ENCODE data around the gene WT1. TPM values are rescaled to one million over a fixed set of nuclear protein-coding genes. Genes with fewer than 3 reads are reported as not detected.

The WT1 gene
- total and polyA plus RNA-seq, 2 of the 4 experiments (the other 2 are of a cell fraction), result not detected

- Histone ChIP-seq H3K4me1 (ENCODE audit: control insufficient read depth, insufficient read depth, low read length) (no peaks in the 10 kb centered on the region), H4K5ac (ENCODE audit: low read depth, low read length) (no peak overlapping the region), H3K4me3 (ENCODE audit: insufficient read depth, low read depth, low read length) (no peak overlapping the region), H4K8ac (ENCODE audit: low read depth in 2 of 2, low read length in 2 of 2) (no peak overlapping the region), H3K4ac (ENCODE audit: low read depth, low read length) (no peak overlapping the region), H3K4me2 (ENCODE audit: low read depth, low read length) (no peak overlapping the region), H3K79me1 (ENCODE audit: low read depth in 1 of 2, low read length in 2 of 2) (no peaks in the 10 kb centered on the region), H3K23ac (ENCODE audit: low read depth, low read length) (no peak overlapping the region), H2BK5ac (ENCODE audit: low read depth, low read length, poor library complexity, severe bottlenecking) (no peak overlapping the region), H2AK5ac (ENCODE audit: low read depth, low read length) (no peak overlapping the region), H4K91ac (ENCODE audit: insufficient read depth, low read depth, low read length) (no peak overlapping the region), H2AFZ (replicated peaks; ENCODE audit: low read length, poor library complexity) (peak overlapping the region; percentile 4), H2BK15ac (ENCODE audit: low read depth, low read length) (no peak overlapping the region), H3K18ac (ENCODE audit: low read depth, low read length) (no peak overlapping the region), H3K9me1 (ENCODE audit: insufficient read depth, low read length) (no peaks in the 10 kb centered on the region; the same call in 1 of the 2 replicates), H2BK20ac (ENCODE audit: low read depth, low read length) (no peak overlapping the region), H3K14ac (replicated peaks; ENCODE audit: low read depth, low read length) (no peak overlapping the region), H3K27me3 (ENCODE audit: control insufficient read depth, insufficient read depth, low read length) (peaks cover 95% of the 10 kb centered on the region), H3K56ac (ENCODE audit: extremely low read depth, insufficient read depth, low read length) (no peak overlapping the region), H2AK9ac (replicated peaks; ENCODE audit: low read depth, low read length, poor library complexity) (no peak overlapping the region), H3K9me3 (ENCODE audit: control insufficient read depth, insufficient read depth, low read length) (peaks cover 11% of the 10 kb centered on the region), H2BK120ac (ENCODE audit: low read depth, low read length) (no peak overlapping the region), H4K20me1 (ENCODE audit: insufficient read depth, low read length) (no peaks in the 10 kb centered on the region; the same call in 1 of the 2 replicates), H3K9ac (ENCODE audit: low read depth, low read length) (no peak overlapping the region), H3K27ac (ENCODE audit: insufficient read depth, low read length) (no peak overlapping the region), H3K36me3 (ENCODE audit: control insufficient read depth, insufficient read depth, low read length) (no peaks in the 10 kb centered on the region)
- ChIA-PET POLR2A (ENCODE audit: unreplicated experiment) (no interaction called here), CTCF (no interaction called here)
- intact Hi-C loops (cut with micrococcal nuclease), result no loop called here
- ATAC-seq (ENCODE audit: low read depth) (no peak), DNase-seq (no peak)
- no TSS peak for BruUV-seq (replicated peaks)
- 3% methylated on average over 16 of the region's 25 CpGs; no CpG with 5 or more reads in 1 of the 2 experiments for WGBS, 2 experiments (ENCODE audit: extremely low coverage in 2 of 2, insufficient read length in 1 of 2)
- in situ Hi-C loops (cut with MboI; ENCODE audit: low sequenced_read_pairs), result no loop called here
- TF ChIP-seq CEBPB (IDR thresholded peaks at IDR 0.05; ENCODE audit: low read depth, low read length) (no peak), RCOR1 (IDR thresholded peaks at IDR 0.05; ENCODE audit: insufficient replicate concordance, low read length) (no peak), MAFK (IDR thresholded peaks at IDR 0.05; ENCODE audit: low read depth, low read length) (no peak), MXI1 (IDR thresholded peaks at IDR 0.05; ENCODE audit: borderline replicate concordance, low read depth, low read length) (no peak), NFE2L2 (IDR thresholded peaks at IDR 0.05; ENCODE audit: low read depth, low read length) (no peak)
- dilution Hi-C loops (cut with HindIII; ENCODE audit: low sequenced_read_pairs, unreplicated experiment), result no loop called here
Observed at GRCh38 chr11:32433914-32434355, 1.4 kb downstream of the WT1 start.
